GM11168 (cell line): ENCODE measurements around the gene HSPG2.
"Not testable (repeated sequence)": the region's sequence is repeated elsewhere in the genome, so short reads cannot be mapped to it uniquely, and the experiment has no call there.

Experiments
- in situ Hi-C: fragments of 300-500 bp; cut with MboI; formaldehyde crosslinking; loops from one replicate; pipeline ENCODE4 v1.12.0; 2022; ENCODE audit warnings: low sequenced_read_pairs; ENCODE audit not compliant: unreplicated experiment

Gene HSPG2

DNA sequence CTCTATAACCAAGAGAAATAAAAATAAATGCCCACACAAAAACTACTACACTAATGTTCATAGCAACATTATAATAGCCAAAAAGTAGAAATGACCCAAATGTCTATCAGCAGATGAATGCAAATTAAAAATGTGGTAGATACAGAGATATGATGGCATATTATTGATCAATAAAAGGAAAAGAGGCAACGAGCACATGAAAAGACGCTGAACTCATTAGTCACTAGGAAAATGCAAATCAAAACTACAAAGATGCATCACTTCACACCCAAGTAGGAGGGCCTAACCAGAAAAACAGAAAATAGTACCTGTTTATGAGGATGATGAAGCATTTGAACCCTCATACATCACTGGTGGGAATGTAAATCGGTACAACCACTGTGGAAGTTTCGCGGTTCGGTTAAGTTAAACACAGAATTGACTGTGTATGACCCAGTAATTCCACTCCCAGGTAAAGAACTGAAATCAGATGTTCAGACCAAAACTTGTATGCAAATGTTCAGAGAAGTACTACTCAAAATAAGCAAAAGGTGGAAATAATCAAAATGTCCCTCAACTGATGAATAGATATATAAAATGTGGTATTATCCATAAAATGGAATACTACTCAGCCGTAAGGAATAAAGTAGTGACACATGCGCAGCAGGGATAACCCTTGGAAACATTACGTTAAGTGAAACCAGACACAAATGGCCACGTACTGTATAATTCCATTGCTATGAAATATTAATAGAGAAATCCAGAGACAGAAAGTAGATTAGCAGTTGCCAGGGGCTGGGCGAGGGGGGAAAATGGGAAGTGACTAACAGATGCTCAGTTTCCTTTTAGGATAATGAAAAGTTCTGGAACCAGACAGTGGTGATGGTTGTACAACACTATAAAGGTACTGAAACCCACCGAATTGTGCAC lies 157.2 kb downstream of the HSPG2 start:
- in situ Hi-C loops = no loop called here

DNA sequence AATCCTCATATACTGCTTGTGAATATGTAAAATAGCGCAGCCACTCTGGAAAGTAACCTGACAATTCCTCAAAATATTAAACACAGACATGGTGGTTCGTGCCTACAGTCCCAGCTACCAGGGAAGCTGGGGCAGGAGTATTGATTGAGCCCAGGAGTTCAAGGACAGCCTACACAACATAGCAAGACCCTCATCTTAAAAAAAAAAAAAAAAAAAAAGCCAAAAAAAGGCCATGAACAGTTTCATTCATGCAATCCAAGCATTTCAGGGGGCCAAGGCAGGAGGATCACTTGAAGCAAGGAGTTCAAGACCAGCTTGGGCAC lies 158.7 kb downstream of the HSPG2 start:
- in situ Hi-C loops = no loop called here

DNA sequence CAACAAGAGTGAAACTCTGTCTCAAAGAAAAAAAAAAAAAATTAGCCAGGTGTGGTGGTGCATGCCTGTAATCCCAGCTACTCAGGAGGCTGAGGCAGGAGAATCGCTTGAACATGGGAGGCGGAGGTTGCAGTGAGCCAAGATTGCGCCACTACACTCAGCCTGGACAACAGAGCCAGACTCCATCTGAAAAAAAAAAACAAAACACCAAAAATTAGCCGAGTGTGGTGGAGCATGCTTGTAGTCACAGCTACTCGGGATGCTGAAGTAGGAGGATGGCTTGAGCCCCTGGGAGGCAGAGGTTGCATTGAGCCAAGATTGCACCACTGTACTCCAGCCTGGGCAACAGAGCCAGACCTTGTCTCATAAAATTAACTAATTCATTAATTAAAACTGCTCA lies 160.2 kb downstream of the HSPG2 start:
- in situ Hi-C loops = not testable (repeated sequence)

DNA sequence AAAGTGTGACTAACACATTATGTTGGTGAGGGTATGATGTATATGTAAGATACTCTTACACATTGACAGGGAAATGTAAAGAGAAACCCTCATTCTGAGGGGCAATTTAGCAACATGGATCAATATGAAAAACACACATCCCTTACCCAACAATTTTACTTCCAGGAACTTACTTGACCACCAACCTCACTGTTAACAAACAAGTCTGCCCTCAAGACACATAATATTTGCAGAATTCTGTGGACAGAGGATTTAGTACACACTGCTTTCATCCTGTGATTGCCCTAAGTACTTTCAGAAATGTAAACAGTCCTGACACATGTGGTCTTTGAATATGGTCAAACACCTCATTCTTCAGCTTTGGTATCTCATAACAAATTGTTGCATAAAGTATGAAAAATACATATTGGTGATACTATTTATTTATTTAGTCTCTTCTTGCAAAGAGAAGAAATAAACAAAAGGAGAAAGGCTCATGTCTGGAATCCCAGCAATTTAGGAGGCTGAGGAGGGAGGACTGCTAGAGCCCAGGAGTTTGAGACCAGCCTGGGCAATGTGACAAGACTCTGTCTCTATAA lies 161.0 kb downstream of the HSPG2 start:
- in situ Hi-C loops = no loop called here

DNA sequence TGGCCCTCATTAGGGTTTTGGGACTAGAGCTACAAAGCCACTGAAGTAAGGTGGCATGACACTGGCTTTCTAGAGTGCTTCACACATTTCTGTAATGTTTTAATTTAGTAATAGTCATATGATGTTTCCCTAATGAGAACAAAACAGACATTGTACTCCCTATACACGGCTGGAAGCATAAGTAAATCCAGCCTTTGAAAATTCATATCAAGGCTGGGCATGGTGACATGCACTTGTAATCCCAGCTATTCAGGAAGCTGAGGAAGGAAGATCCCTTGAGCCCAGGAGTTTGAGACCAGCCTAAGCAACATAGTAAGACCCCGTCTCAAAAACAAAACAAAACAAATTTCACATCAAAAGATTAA lies 161.6 kb downstream of the HSPG2 start:
- in situ Hi-C loops = no loop called here

DNA sequence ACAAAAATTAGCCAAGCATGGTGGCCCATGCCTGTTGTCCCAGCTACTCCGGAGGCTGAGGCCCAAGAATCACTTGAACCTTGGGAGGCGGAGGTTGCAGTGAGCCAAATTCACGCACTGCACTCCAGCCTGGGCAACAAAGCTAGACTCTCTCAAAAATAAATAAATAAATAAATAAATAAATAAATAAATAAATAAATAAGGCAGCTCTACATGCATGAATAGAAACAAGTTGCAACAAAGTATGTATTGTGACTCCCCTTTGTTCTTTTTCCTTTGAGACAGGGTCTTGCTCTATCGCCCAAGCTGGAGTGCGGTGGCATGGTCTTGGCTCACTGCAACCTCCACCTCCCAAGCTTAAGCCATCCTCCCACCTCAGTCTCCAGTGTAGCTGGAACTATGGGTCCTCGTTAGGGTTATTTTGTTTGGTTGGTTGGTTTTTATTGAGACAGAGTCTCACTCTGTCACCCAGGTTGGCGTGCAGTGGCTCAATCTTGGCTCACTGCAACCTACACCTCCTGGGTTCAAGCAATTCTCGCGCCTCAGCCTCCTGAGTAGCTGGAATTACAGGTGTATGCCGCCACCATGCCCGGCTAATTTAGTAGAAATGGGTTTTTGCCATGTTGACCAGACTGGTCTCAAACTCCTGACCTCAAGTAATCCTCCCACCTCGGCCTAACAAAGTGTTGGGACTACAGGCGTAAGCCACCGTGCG lies 162.1 kb downstream of the HSPG2 start:
- in situ Hi-C loops = no loop called here

DNA sequence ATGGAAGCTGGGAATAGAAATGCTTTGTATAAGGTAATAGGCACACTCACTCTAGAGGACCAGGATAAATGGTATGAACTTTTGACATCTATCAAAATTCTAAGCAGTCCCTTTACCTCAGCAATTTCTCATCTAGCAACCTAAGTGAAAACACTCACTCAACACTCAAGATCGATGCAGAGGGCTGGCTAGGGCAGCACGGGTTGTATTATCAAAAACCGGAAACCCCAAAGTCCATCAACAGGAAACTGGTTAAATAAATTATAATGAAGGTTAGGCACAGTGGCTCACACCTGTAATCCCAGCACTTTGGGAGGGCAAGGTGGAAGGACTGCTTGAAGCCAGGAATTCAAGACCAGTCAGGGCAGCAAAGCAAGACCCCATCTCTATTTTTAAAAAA lies 163.5 kb downstream of the HSPG2 start:
- in situ Hi-C loops = no loop called here
